ENCODE data around the gene CUEDC1. TPM values are rescaled to one million over a fixed set of nuclear protein-coding genes. Genes with fewer than 3 reads are reported as not detected.
"Not testable (repeated sequence)": the region's sequence is repeated elsewhere in the genome, so short reads cannot be mapped to it uniquely, and the experiment has no call there.

CUEDC1 gene
- polyA plus RNA-seq, 2 of the 4 experiments (the other 2 are of a cell fraction): 44.3 to 90.6 TPM

DNA sequence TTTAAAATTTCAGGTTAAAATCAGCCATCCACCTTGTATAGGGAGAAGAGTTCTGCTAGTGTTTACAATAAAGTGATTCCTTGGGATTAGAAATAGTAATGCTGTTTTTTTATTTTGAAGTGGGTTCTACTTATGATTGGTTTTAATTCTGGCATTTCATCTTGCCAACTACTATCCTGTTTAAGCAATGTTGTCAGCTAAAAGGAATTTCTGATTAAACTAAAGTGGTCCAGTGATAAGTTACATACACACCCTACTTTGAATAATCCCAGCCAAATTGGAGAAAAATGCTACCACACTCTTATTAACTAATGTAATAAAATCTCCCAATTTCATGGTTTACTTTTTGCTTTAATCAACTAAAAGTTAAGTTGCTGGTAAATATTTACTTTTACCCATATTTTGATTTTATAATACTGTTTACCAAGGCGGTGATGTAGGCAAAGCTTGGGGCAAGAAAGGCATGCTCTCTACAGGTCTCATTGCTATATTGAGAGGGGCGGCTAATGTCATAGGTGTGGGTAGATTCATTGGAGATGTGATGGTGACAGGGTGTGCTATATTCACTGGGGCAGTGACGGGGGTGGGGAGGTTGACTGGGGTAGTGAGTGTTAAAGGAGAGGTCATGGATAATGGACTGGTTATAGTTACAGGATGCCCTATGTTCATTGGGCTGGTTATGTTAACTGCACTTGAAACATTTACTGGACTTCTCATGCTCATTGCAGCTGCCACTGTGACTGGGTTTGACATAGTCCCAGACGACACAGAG lies 19.0 kb upstream of the CUEDC1 start:
- peak; percentile 20 to 36; a peak in 3 of 6 replicates for ATAC-seq

DNA sequence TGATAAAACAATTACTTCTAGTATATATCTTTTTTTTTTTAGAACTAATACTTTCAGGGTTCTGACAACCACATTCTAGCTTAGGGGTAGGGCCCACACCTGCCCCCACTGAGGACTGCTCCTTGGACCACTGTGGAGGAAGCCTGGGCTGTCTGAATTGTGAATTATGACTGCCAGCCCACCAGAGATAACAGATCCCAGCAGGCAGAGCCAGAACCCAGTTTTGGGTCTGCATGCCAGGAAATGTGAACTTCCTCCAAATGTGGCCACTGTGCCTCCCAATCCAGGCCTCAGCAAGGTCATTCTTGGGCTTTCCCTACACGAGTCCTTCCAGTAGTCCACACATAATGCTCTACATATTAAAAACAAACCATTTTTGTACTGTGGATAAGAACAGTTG lies 16.9 kb upstream of the CUEDC1 start:
- H3K27ac ChIP-seq: peak overlapping the region in 1 of 2 experiments; percentile 47; a peak in 3 of 6 replicates
- ATAC-seq (no peak), DNase-seq (ENCODE audit: low read depth in 1 of 2, low spot score in 1 of 2) (no peak), FAIRE-seq (no peak)
- H3K4me1 ChIP-seq: peaks cover 51% of the 10 kb centered on the region
- WGBS (ENCODE audit: missing lambda C conversion rate): 71% methylated on average over 1 of the region's 1 CpG
- no peaks in the 10 kb centered on the region for H3K9me3 ChIP-seq
- H3K4me3 ChIP-seq: no peak overlapping the region
- no peak for TF ChIP-seq ZC3H11A (IDR thresholded peaks at IDR 0.05)
- no peak for TF ChIP-seq CBX8 (IDR thresholded peaks at IDR 0.05)
- TF ChIP-seq SREBF2 (IDR thresholded peaks at IDR 0.05): no peak
- TF ChIP-seq SMC3 (IDR thresholded peaks at IDR 0.05): no peak
- no peak for TF ChIP-seq EHMT2 (IDR thresholded peaks at IDR 0.05; ENCODE audit: low read depth)
- no peak for TF ChIP-seq CHD4 (IDR thresholded peaks at IDR 0.05; ENCODE audit: borderline replicate concordance)
- H3K4me2 ChIP-seq: no peak overlapping the region
- CTCF ChIA-PET: interaction anchor here (0.7 to 22.5 kb wide), 7 partner anchors 10 to 310 kb away, joined by 3 to 386 read pairs (median 6); partner anchors contain the start of gene CUEDC1
- POLR2A ChIA-PET: interaction anchor here (0.6 kb wide), 1 partner anchor 14 kb away, joined by 6 read pairs; no protein-coding TSS in a partner anchor

More for the DNA sequence above, 19.0 kb upstream of the CUEDC1 start:
- POLR2A ChIA-PET: interaction anchor here (0.7 to 1.4 kb wide), 2 partner anchors 23 to 141 kb away, joined by 3 to 4 read pairs; no protein-coding TSS in a partner anchor
- H3K4me1 ChIP-seq: peaks cover 60% of the 10 kb centered on the region
- not testable (repeated sequence) for DNase-seq (ENCODE audit: low read depth in 1 of 2, low spot score in 1 of 2); H3K4me3 ChIP-seq; H3K9me3 ChIP-seq
- CTCF ChIA-PET: interaction anchor here (1.5 to 22.5 kb wide), 5 partner anchors 11 to 116 kb away, joined by 4 to 386 read pairs (median 31); partner anchors contain the start of gene CUEDC1
- 71% methylated on average over 4 of the region's 4 CpGs for WGBS (ENCODE audit: missing lambda C conversion rate)
- peak overlapping the region; percentile 68 to 76 for H3K27ac ChIP-seq
- FAIRE-seq: peak; percentile 32
- H3K4me2 ChIP-seq: peak overlapping the region; percentile 70

DNA sequence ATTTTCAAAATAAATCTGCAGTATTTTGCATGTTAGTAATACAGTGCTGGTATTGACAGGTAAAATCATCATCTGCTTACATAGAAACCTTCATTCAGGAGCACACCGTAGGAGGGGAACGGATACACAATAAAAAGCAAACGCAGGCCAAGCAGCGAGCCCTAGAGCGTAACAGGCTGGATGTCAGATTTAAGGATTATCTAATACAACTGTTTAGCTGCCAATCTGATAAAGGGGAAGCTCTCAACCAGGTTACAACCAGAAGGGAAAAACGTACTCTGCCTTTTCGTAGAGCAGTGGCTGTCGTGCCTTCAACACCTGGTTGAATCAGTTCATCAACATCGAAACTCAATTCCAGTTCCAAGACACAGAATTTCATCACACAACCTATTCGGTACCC lies 16.4 kb upstream of the CUEDC1 start:
- Histone ChIP-seq H3K9me3 (no peaks in the 10 kb centered on the region), H3K27ac (no peak overlapping the region), H3K4me3 (no peak overlapping the region), H3K4me2 (no peak overlapping the region), H3K4me1 (peaks cover 45% of the 10 kb centered on the region)
- ChIA-PET CTCF (interaction anchor here (0.7 to 22.5 kb wide), 7 partner anchors 11 to 309 kb away, joined by 3 to 386 read pairs (median 6); partner anchors contain the start of gene CUEDC1), POLR2A (interaction anchor here (0.5 to 1.1 kb wide), 2 partner anchors 17 to 685 kb away, joined by 4 to 8 read pairs; no protein-coding TSS in a partner anchor)
- 94% methylated on average over 10 of the region's 10 CpGs for WGBS (ENCODE audit: missing lambda C conversion rate)
- ATAC-seq (no peak), DNase-seq (ENCODE audit: low read depth in 1 of 2, low spot score in 1 of 2) (no peak), FAIRE-seq (no peak)
- TF ChIP-seq ESRRA (IDR thresholded peaks at IDR 0.05; ENCODE audit: borderline replicate concordance, low read length) (no peak), FOSB (CRISPR knock-in tag; IDR thresholded peaks at IDR 0.05) (no peak)
- TF ChIP-seq, protein P1, sequence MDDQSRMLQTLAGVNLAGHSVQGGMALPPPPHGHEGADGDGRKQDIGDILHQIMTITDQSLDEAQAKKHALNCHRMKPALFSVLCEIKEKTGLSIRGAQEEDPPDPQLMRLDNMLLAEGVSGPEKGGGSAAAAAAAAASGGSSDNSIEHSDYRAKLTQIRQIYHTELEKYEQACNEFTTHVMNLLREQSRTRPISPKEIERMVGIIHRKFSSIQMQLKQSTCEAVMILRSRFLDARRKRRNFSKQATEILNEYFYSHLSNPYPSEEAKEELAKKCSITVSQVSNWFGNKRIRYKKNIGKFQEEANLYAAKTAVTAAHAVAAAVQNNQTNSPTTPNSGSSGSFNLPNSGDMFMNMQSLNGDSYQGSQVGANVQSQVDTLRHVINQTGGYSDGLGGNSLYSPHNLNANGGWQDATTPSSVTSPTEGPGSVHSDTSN (IDR thresholded peaks at IDR 0.05): no peak

DNA sequence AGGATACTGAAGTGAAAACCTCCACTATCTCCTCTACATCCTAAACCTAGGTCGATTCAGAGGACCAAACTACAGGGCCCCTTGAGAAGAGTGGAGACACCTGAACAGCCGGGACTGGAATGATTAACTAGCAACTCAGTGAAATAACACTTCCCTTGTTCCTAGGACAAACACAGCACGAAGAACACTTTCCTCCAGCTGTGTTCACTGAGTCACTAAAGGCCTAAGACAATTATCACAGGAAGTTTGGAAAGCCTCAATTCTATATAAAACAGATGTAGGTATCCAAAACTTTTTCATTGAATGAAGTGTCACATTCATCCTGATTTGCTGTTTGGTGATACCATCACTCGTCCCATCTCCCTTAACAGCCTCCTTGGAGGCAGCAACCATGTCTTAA lies 15.5 kb upstream of the CUEDC1 start:
- DNase-seq (ENCODE audit: low read depth in 1 of 2, low spot score in 1 of 2) (no peak), FAIRE-seq (no peak), ATAC-seq (peak in 1 of 2 experiments; percentile 9; a peak in 1 of 6 replicates)
- H3K4me2 ChIP-seq: no peak overlapping the region; the same call in 2 of the 3 replicates
- H3K4me1 ChIP-seq: peaks cover 37% of the 10 kb centered on the region
- TF ChIP-seq JUN (IDR thresholded peaks at IDR 0.05) (0 out of 5 replicates have a peak, but pooled peaks of 1 of the 2 experiments have one; percentile 20), BHLHE40 (IDR thresholded peaks at IDR 0.05; ENCODE audit: low read depth, low read length) (no peak)
- ChIA-PET POLR2A (interaction anchor here (1.1 kb wide), 1 partner anchor 17 kb away, joined by 4 read pairs; no protein-coding TSS in a partner anchor), CTCF (interaction anchor here (1.2 to 22.5 kb wide), 6 partner anchors 12 to 115 kb away, joined by 4 to 386 read pairs (median 8); partner anchors contain the start of gene CUEDC1)
- H3K4me3 ChIP-seq: no peak overlapping the region
- H3K27ac ChIP-seq: peak overlapping the region in 1 of 2 experiments; percentile 50; a peak in 4 of 6 replicates
- 27% methylated on average over 4 of the region's 4 CpGs for WGBS (ENCODE audit: missing lambda C conversion rate)
- H3K9me3 ChIP-seq: no peaks in the 10 kb centered on the region

DNA sequence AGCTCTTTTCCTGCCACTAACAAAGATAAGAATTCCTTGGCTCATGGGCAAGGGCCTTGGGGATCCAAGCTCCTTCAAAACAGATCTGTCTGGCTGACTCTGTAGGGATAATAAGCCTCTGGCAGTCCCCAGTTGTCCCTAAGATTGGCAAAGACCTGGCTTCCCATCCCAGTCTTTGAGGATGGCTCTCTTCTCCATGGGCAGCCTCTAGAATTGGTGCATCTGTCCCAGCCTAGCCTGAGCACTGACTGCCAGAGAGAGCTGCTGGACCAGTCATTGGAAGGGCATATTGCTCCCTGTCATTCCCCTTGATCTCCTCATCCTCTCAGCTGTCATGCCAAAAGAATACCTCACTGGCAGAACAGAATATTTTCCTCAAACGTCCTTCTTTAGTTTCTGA lies 13.2 kb upstream of the CUEDC1 start:
- no peak for DNase-seq (ENCODE audit: low read depth in 1 of 2, low spot score in 1 of 2)
- TF ChIP-seq HEYL (CRISPR knock-in tag; IDR thresholded peaks at IDR 0.05) (no peak), RNF2 (IDR thresholded peaks at IDR 0.05; ENCODE audit: borderline replicate concordance, low read depth) (no peak), CBX8 (IDR thresholded peaks at IDR 0.05) (no peak), ZFP36 (IDR thresholded peaks at IDR 0.05; ENCODE audit: borderline replicate concordance, partially characterized antibody) (no peak), SREBF2 (IDR thresholded peaks at IDR 0.05) (no peak), RARB (CRISPR knock-in tag; IDR thresholded peaks at IDR 0.05) (no peak), TP53 (CRISPR knock-in tag; IDR thresholded peaks at IDR 0.05) (no peak)
- ChIA-PET POLR2A (interaction anchor here (0.6 to 0.7 kb wide), 2 partner anchors 14 to 21 kb away, joined by 3 read pairs; no protein-coding TSS in a partner anchor), CTCF (interaction anchor here (0.6 to 26.8 kb wide), 8 partner anchors 4 to 109 kb away, joined by 3 to 386 read pairs (median 11); partner anchors contain the start of gene CUEDC1)
- 29% methylated on average over 1 of the region's 1 CpG for WGBS (ENCODE audit: missing lambda C conversion rate)
- FAIRE-seq: no peak
- peak; percentile 32 to 55; a peak in 4 of 6 replicates for ATAC-seq
- Histone ChIP-seq H3K4me2 (no peak overlapping the region), H3K9me3 (no peaks in the 10 kb centered on the region), H3K4me1 (peaks cover 14% of the 10 kb centered on the region), H3K4me3 (no peak overlapping the region), H3K27ac (peak overlapping the region in 1 of 2 experiments; percentile 32; a peak in 2 of 6 replicates)
